ENCODE measurements around the gene HLCS.

Gene HLCS

GRCh38 chr21:36735724-36736320 lies 230.6 kb downstream of the HLCS start:
- no peak for DNase-seq

- no peak for DNase-seq
These were observed 231.3 kb downstream of the HLCS start for GRCh38 chr21:36735201-36735515.

DNA sequence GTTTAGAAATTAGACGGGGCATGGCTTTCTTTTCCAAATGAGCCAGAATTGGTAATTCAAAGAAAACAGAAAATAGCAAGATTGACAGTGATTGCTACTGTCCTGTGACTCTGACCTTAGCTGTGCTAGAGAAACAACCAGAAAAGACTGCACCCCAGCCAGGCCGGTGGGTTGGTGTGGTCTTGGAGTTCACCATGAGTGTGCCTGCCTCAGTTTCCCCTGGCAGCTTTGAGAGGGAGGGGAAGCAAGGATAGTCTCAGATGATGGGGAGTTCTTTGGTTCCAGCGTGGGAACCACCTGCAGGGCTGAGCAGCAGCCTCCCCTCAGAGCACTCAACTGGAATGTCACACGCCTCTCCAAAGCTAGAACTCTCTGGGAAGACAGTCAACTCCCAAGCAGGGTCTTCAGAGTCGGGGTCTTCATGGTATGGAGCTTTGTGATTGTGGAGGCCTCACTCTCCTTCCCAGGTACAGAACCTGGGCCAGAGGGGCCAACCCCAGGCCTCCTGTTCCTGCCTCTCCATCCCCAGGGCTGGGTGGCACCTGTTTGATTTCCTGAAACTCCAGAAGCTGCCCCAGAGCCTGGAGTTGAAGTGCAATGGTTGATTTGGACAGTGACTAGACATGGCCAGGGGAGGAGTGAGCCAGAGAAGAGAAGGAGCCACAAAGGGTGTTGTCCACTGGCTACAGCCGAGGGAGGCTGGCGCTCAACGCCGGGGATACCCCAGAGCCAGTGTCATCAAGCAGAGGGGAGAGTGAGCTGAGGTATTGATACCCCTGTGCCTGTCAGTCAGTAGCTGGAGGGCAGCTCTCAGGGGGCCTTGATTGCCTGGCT lies 231.9 kb downstream of the HLCS start:
- DNase-seq: no peak

GRCh38 chr21:36733857-36734256 lies 232.6 kb downstream of the HLCS start:
- DNase-seq: no peak

GRCh38 chr21:36732761-36733160 lies 233.7 kb downstream of the HLCS start:
- no peak for DNase-seq

GRCh38 chr21:36732217-36732616 lies 234.3 kb downstream of the HLCS start:
- DNase-seq: no peak

DNA sequence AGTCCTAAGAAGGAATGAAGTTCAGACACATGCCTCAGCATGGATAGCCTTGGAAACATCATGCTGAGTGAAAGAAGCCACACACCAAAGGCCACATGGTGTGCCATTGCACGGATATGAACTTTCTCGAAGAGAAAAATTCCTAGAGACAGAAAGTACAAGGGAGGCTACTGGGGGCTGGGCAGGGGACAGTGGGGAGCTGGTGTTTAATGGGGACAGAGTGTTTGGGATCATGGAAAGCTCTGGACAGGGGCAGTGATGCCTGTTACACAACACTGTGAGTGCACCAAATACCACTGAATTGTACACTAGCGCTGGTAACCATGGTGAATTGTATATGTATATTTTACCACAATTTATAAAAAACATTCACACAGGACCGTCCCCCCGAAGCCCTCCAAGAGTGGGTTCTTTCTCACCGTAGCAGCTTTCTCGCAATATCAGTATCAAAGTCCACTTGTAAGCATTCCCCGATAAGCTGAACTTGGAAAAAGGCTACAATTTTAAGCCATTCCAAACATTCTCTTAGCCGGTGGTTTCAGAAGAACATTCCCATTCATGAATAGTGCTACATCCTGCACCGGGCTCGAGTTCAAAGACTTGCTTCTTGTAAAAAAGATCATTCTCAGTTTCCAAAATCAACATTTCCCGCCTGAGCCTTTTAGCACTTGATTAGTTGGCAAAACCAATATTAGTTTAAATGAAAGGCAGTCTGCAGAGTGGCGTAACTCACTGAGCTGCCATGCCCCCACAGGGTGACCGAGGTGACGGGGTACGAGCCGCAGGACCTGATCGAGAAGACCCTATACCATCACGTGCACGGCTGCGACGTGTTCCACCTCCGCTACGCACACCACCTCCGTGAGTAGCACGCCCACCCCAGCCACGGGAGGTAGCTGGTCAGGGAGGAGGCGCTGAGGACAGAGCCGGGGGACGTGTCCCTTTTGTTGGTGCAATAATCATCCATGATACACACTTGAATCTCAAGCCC lies 235.9 kb downstream of the HLCS start:
- DNase-seq: no peak

DNA sequence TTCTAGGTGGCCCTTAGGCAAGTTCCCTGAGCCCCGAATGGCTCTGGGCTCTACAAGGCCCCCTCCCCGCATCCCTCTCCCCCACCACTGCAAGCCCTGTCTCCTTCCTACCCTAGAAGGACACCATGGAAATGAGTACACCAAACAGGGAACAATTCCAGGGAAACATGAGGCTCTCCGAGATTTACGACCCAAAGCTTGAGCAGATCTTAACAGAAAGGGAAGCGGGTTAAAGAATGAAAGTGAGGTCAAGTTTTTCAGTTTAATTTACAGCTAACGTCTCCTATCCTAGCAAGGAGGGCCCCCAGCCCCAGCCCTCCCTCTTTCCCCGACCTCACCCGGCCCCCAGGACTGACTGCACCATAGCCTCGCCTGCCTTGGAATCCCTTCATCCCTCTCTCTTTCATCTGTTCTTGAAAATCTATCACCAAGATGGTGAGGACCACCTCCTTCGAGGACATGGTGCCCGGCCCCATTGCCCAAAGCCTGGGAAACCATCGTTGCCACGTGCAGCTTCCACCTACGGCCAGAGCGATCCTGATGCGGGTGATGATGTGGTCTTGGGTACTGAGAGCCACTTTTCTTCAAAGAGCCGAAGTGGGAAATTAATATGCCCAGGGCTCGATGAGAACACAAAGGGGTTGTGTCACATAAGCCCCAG lies 237.0 kb downstream of the HLCS start:
- DNase-seq: no peak

DNA sequence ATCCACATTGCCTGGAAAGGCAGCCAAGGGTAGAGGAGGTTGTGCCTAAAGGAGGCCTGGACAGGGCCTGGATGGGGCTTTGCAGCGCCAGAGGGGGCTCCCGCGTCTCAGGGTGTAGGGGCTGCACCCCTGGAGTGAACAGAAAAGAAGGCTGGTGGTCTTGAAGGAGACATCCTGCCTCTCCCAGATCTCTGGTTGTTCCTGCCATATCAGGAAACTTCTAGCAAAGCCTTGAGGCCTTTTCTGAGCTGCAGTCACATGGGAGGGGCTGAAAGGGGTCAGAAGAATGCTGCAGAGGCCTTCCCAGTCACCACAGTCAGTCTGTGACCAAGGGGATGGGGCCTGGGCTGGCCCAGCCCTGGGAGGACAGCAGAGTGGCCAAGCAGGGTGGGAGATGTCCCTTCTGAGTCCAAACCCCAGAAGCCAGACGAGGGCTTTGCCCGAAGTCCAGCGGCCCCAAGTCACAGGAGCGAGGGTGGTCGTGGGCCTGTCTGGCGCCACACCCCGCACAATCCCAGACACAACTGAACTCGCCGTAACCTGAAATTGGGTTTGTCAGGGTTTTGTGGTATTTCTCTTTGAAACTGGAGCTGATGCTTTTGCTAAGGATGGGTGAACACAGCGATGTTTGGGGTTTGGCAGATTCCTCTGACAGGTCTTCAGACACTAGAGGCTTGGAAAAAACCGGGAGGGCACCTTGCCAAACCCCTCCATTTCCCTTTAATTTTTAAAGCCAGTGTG lies 237.9 kb downstream of the HLCS start:
- no peak for DNase-seq

DNA sequence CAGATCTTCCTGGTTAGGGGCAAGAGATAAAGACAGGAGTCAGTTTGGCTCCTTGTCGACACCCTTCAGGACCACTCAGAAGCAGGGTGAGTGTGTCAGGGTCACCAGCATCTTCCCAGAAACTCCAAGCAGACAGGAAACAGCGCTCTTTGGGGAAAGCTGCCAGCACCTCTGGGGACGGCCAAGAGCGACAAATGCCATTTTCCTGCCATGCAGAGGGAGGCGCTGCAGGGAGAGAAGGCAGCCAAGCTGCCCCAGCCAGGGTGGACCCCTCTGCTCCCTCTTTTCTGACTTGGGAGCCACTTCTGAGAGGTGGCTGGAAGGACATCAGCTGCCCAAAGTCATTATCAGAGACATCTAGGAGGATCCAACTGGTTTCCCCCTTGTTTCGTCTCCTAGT lies 238.6 kb downstream of the HLCS start:
- DNase-seq: no peak

GRCh38 chr21:36725793-36726386 lies 240.6 kb downstream of the HLCS start:
- no peak for DNase-seq

DNA sequence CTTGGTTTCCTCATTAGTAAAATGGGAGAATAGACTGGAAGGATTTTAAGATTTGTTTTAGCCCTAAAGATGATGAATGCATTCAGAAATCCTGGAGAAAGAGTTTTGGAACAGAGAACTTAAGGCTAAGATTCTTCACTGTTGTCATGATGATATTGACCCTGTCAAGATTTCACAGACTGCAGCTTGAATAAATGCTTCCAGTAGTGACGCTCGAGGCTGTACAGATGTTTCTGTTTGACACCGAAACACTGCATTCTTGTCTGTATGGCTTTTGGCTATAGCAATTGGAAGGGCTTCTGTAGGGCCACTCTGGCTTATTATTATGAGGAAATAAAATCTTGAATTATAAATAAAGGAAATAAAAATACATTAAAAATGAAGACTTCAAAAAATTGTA lies 241.8 kb downstream of the HLCS start:
- no peak for DNase-seq

DNA sequence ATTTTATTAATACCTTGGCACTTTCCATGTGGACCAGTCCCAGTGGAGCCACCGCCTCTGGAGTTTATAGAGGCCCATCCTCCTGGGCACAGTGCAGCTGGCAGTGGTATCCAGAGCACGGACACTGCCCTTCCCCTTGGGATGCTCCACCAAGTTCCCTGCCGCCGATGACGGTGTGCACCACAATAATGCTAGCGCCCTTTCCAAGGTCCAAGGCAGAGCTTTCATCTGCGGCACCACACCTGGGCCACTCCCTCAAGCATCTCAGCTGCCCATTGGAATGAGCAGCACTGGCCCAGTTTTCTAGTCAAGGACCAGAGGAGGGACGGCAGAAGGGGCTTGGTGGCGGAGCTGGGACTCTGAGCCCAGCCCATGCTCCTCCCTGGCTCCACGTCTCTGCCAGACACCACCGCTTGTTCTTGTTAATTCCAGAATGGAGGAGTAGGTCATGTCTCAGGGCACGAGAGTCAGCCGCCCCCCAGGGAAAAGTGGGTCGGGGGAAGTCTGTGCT lies 243.0 kb downstream of the HLCS start:
- no peak for DNase-seq

- no peak for DNase-seq
These were observed 243.8 kb downstream of the HLCS start for GRCh38 chr21:36722370-36723368.

DNA sequence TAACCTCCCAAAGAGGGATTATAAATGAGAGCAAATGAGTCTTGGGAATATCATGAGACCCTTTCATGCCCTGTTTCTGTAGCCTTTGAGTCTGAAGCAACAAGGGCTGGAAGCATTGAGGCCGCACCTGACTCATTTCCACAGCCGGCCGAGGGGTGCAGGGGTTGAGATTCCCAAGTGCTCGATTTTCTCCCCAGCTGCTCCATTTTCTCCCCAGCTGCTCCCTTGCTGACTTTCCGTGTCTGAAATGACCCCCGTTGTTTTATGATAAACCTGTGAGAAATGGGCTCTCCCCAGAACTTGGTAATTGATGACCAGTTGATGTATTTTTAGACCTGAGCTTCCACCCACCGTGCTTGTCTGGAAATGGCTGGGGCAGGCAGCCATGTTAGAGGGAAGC lies 244.7 kb downstream of the HLCS start:
- no peak for DNase-seq

GRCh38 chr21:36719614-36720013 lies 246.9 kb downstream of the HLCS start:
- DNase-seq: no peak

- no peak for DNase-seq
These were observed 247.4 kb downstream of the HLCS start for GRCh38 chr21:36718951-36719501.

GRCh38 chr21:36717976-36718375 lies 248.5 kb downstream of the HLCS start:
- DNase-seq: no peak

- DNase-seq: no peak
These were observed 249.6 kb downstream of the HLCS start for GRCh38 chr21:36716836-36717235.

DNA sequence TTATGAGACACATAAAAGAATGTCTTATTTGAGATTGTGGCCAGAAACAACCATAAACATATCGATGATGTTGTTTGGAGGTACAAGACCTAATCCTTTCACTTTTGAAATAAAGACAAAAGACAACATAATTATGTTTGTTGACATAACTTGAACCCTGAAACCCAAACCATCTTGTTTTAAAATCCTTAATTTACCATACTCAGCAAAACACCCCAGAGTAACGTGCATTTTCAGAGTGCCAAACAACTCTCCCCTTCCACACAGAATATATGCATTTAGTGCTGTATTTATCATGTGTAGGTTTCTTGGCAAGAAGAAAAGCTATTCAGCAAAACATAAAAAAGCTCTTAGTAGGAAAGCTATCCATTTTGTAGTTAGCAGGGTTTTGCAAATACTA lies 250.1 kb downstream of the HLCS start:
- no peak for DNase-seq

Measured in COR-L47 (cell line).